HUES48 (cell line): ENCODE measurements around the gene PKP2.

Source experiments
- H3K27ac ChIP-seq: one replicate; pipeline ENCODE4 v1.7.0; 2013; ENCODE audit warnings: low read depth, low read length, inconsistent platforms
- H3K27me3 ChIP-seq: 2 replicates; pipeline ENCODE4 v1.6.1; 2013; ENCODE audit warnings: mild to moderate bottlenecking, low read length; ENCODE audit not compliant: control insufficient read depth, insufficient read depth
- H3K36me3 ChIP-seq: 2 replicates; pipeline ENCODE4 v1.6.1; 2013; ENCODE audit warnings: low read length; ENCODE audit not compliant: control insufficient read depth, insufficient read depth
- H3K4me1 ChIP-seq: 2 replicates; pipeline ENCODE4 v1.6.1; 2013; ENCODE audit warnings: mild to moderate bottlenecking, low read length; ENCODE audit not compliant: control insufficient read depth, insufficient read depth
- H3K4me3 ChIP-seq: 2 replicates; pipeline ENCODE4 v1.5.1; 2013; ENCODE audit warnings: mild to moderate bottlenecking, low read depth, low read length
- H3K9ac ChIP-seq: 2 replicates; pipeline ENCODE4 v1.6.1; 2013; ENCODE audit warnings: mild to moderate bottlenecking, low read depth, low read length, moderate library complexity
- H3K9me3 ChIP-seq: 2 replicates; pipeline ENCODE4 v1.6.1; 2013; ENCODE audit warnings: low read length; ENCODE audit not compliant: control insufficient read depth, insufficient read depth

Gene PKP2

DNA sequence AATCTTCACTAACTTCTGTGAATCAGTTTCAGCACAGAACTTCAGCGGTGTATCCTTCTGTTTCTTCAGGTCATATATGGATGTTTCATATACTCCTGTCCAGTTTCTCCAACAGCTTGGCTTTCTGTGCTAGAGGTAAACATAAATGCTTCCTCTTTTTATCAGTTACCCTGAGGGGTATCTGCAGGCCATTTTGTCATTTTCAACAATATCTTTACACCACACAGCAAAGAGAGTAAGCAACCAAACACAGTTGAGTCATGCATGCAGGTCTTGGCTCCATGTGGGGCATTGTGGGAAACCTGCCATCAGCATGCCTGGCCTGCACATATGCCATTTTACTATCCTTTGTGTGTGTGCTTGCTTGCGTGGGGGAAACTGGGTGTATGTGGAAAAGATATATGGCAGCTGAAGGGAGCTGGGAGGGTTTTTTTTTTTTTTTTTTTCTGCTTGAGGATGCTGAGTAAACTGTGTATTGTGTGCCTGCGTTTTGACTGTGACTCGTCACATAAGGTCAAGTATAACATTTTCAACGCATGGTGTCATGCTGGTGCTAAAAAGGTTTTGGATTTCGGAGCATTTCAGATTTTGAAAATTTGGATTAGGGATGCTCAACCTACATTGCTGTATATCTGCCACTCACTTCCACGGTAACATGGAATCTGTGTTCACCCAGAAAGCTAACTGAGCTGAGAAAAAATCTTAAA, 84.7 kb downstream of the PKP2 start:
- Histone ChIP-seq H3K27me3 (no peaks in the 10 kb centered on the region), H3K4me1 (no peaks in the 10 kb centered on the region)

DNA sequence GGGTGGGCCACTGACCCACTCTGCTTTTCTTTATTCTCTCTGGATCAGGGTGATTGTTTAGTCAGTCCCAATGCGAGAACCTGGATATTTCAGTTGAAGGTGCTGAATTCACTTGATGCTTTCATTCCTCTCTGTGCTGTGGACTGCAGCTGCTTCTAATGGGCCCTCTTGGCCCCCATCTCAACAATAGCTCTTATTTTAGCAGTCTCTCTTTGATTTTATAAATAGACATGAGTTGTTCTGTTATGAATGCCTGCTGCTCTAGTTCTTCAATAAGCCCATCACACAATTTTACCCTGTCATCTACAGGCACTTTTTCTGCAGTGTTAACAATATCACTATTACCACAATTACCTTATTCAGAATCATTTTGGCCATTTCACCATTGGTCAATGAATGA, 86.7 kb downstream of the PKP2 start:
- no peak overlapping the region for H3K4me3 ChIP-seq

More for the DNA sequence above, 84.7 kb downstream of the PKP2 start:
- H3K27ac ChIP-seq, result no peak overlapping the region
- H3K36me3 ChIP-seq, result 0 out of 2 replicates have a peak, but pooled peaks cover 6% of the 10 kb centered on the region
- H3K9me3 ChIP-seq, result peaks cover under 1% of the 10 kb centered on the region; the same call in 1 of the 2 replicates
- no peak overlapping the region for H3K9ac ChIP-seq
- no peak overlapping the region for H3K4me3 ChIP-seq

DNA sequence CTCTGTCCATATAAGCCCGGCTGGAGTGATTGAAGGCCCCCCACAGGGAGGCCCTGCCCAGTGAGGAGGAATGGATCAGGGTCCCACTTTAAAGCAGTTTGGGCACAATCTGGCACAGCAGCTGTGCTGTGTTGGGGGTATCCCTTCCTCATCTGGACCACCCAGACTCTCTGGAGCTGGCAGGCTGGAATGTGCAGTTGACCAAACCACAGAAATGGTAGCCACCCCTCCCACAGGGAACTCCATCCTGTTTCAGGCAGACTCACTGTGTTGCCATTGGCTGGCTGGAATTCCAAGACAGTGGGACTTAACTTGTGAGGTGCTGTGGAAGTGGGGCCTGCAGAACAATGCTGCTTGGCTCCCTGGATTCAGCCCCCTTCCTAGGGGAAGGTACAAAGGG, 87.4 kb downstream of the PKP2 start:
- H3K27me3 ChIP-seq, result no peaks in the 10 kb centered on the region
- peaks cover 2% of the 10 kb centered on the region; the same call in 1 of the 2 replicates for H3K9me3 ChIP-seq
- H3K4me1 ChIP-seq, result no peaks in the 10 kb centered on the region
- no peak overlapping the region for H3K4me3 ChIP-seq
- 0 out of 2 replicates have a peak, but pooled peaks cover 6% of the 10 kb centered on the region for H3K36me3 ChIP-seq
- H3K27ac ChIP-seq, result no peak overlapping the region
- H3K9ac ChIP-seq, result no peak overlapping the region

More for the DNA sequence above, 86.7 kb downstream of the PKP2 start:
- Histone ChIP-seq H3K27me3 (no peaks in the 10 kb centered on the region), H3K36me3 (0 out of 2 replicates have a peak, but pooled peaks cover 6% of the 10 kb centered on the region), H3K9me3 (peaks cover 2% of the 10 kb centered on the region; the same call in 1 of the 2 replicates), H3K27ac (no peak overlapping the region), H3K4me1 (no peaks in the 10 kb centered on the region), H3K9ac (no peak overlapping the region)

DNA sequence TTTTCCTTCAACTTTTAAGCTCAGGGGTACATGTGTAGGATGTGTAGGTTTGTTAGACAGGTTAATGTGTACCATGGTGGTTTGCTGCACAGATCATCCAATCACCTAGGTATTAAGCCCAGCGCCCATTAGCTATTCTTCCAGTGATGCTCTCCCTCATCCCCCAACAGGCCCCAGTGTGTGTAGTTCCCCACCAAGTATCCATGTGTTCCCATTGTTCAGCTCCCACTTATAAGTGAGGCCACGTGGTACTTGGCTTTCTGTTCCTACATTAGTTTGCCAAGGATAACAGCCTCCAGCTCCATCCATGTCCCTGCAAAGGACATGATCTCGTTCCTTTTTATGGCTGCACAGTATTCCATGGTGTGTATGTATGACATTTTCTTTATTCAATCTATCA, 92.3 kb downstream of the PKP2 start:
- Histone ChIP-seq H3K9ac (no peak overlapping the region), H3K36me3 (peaks cover 21% of the 10 kb centered on the region), H3K27me3 (no peaks in the 10 kb centered on the region), H3K27ac (no peak overlapping the region), H3K4me3 (no peak overlapping the region), H3K4me1 (no peaks in the 10 kb centered on the region), H3K9me3 (peaks cover 2% of the 10 kb centered on the region; the same call in 1 of the 2 replicates)

DNA sequence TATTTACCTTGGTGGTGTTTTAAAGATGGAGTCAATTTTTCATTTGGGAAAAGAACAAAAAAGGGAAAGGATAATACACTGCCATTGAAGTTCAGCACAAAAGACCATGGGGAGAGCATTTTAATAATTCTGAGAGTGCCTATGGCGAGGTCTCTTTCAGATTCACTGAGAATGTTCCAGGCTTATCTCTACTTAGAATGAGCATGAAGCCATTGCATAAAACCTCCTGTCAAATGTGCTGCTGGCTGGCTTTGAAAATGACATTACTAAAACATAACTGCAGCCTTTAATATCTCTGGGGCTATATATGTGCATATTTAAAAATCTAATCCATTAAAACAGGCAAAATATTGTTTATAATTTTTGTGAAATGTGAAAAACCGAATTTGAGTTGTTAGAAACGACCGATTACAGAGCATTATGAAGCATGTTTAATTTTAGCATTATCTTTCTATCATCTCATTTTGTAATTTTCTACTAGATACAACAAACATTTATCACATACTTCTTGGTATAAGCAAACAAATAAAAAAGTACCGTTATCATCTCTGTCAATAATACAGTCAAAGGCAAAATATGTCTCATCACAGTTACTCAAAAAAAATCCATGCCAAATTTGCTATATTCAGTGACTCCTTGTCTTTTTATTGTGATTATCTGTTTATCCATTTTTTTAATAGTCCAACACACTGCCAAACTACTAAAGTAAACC, 95.2 kb downstream of the PKP2 start:
- Histone ChIP-seq H3K4me3 (no peak overlapping the region), H3K27ac (no peak overlapping the region), H3K36me3 (peaks cover 21% of the 10 kb centered on the region), H3K4me1 (no peaks in the 10 kb centered on the region), H3K27me3 (no peaks in the 10 kb centered on the region), H3K9me3 (no peaks in the 10 kb centered on the region; the same call in 1 of the 2 replicates), H3K9ac (no peak overlapping the region)

DNA sequence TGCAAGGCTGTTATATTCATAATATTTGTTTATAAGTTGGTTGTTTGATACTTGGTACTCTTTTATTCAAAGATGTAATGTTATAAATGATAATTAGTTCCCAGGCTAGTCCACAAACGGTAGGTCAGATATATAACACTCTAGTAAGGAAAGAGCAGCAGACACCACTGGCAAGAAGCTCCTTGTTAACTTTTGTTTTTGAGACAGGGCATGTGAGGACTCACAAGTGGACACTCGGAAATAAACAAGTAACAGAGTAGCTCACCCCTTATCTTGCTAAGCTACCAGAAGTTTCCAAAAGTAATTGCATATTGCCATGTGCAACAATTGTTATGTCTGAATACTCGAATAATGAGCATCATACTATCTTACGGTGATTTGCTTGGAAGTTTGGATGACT, 102.3 kb downstream of the PKP2 start:
- Histone ChIP-seq H3K9me3 (no peaks in the 10 kb centered on the region), H3K9ac (no peak overlapping the region), H3K4me3 (no peak overlapping the region), H3K27ac (no peak overlapping the region), H3K36me3 (peaks cover 16% of the 10 kb centered on the region), H3K27me3 (no peaks in the 10 kb centered on the region), H3K4me1 (no peaks in the 10 kb centered on the region)

DNA sequence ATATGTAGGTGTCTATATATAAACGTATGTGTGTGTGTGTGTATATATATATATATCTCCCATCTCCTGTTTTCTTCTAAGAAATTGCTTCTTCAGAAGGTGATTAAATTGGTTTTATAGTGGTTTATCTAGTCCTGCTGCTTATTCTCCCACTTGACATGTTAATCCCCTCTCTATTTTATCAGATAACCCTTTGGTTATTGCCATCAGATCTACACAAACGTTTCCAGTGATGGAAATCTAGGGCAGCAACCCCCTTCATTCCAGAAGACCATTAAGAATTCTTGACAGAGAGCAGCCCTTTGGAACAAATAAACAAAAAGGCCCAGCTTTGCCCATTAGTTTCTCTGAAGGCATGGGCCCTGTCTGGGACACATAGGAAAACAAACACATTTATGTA, 106.7 kb downstream of the PKP2 start:
- H3K27ac ChIP-seq, result no peak overlapping the region
- H3K27me3 ChIP-seq, result no peaks in the 10 kb centered on the region
- H3K36me3 ChIP-seq, result peaks cover 9% of the 10 kb centered on the region

DNA sequence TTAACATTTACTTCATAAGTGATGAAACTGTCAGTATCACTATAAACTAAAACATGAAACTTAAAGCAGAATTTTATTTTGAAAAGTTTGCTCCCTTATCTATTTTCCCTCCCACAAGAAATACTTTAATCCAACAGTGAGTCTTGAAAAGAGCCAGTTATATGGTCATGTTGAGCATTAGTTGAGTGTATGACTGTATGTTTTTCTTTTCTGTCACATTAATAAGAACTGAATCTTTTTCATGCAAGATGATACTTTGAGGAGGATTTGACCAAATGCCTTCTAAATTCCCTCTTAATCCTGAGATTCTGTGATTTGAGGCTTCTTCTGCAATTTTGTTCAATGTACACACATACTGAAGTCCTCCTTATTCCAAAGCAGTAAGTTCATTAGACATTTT, 107.1 kb downstream of the PKP2 start:
- peaks cover 9% of the 10 kb centered on the region for H3K36me3 ChIP-seq
- no peaks in the 10 kb centered on the region for H3K27me3 ChIP-seq
- H3K9me3 ChIP-seq, result no peaks in the 10 kb centered on the region
- no peak overlapping the region for H3K4me3 ChIP-seq
- no peaks in the 10 kb centered on the region for H3K4me1 ChIP-seq
- H3K27ac ChIP-seq, result no peak overlapping the region
- H3K9ac ChIP-seq, result no peak overlapping the region

More for the DNA sequence above, 106.7 kb downstream of the PKP2 start:
- H3K9me3 ChIP-seq, result no peaks in the 10 kb centered on the region
- H3K9ac ChIP-seq, result no peak overlapping the region
- H3K4me3 ChIP-seq, result no peak overlapping the region
- H3K4me1 ChIP-seq, result no peaks in the 10 kb centered on the region

DNA sequence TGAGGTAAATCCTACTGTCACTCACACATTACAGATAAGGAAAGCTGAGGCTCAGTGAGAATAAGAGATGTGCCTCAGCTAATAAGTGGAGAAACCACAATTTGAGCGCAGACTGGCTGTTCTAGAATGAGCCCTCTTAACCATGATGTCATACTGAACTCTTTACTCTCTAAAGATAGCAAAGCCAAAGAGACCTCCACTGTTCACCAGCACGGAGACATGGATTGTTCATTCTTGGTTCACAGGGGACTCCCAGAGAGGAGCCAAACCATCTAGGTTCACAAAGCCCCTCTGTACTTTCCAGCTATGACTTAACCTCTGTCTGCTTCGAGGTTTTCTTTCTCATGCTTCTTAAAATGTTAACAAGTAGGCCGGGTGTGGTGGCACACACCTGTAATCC, 108.2 kb downstream of the PKP2 start:
- Histone ChIP-seq H3K9me3 (no peaks in the 10 kb centered on the region), H3K9ac (no peak overlapping the region), H3K36me3 (peaks cover 9% of the 10 kb centered on the region), H3K27ac (no peak overlapping the region), H3K4me1 (no peaks in the 10 kb centered on the region), H3K4me3 (no peak overlapping the region), H3K27me3 (no peaks in the 10 kb centered on the region)

DNA sequence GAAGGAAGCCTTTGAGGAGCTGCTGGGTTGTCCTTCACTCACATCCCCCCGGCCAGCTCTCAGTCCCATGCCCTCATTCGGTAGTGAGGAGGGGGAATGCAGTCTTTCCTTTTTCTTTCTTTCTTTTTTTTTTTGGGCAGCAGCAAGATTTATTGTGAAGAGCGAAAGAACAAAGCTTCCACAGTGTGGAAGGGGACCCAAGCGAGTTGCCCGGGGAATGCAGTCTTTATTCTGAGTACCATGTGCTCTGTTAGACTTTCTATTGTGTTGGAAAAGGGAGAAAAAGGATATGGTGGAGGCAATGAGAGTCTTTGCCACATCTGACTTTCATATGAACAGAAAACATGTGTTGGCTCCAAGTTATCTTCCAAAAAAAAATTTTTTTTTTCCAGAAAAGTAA, 111.0 kb downstream of the PKP2 start:
- no peaks in the 10 kb centered on the region for H3K9me3 ChIP-seq
- H3K4me3 ChIP-seq, result no peak overlapping the region
- H3K27me3 ChIP-seq, result no peaks in the 10 kb centered on the region
- no peaks in the 10 kb centered on the region for H3K4me1 ChIP-seq
- H3K36me3 ChIP-seq, result no peaks in the 10 kb centered on the region
- no peak overlapping the region for H3K27ac ChIP-seq
- H3K9ac ChIP-seq, result no peak overlapping the region

DNA sequence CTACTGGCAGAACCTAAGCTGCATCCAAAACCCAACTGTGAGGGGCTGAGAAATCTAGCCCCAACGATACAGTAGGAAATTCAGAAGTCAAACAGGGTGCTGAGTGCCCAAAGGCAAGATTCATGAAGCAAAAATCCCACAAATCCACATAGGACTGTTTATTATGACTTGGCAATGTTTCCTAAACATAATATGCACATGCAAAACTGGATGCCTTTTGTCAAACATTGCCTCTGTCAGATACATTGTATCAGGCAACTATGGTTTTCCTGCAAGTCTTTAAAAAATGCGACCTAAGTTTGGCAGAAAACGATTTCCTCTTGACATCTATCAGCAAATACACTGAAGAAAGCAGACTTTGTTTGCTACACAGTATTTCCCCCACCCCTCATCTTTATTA, 113.5 kb downstream of the PKP2 start:
- Histone ChIP-seq H3K36me3 (no peaks in the 10 kb centered on the region), H3K4me3 (no peak overlapping the region), H3K27me3 (no peaks in the 10 kb centered on the region), H3K27ac (no peak overlapping the region), H3K9ac (no peak overlapping the region), H3K4me1 (no peaks in the 10 kb centered on the region), H3K9me3 (no peaks in the 10 kb centered on the region)
